Suppressor macrophage treated with lipopolysaccharide for 4 hours (primary cell): ENCODE measurements around the gene SUPT20HL1.
"Not testable (repeated sequence)": the region's sequence is repeated elsewhere in the genome, so short reads cannot be mapped to it uniquely, and the experiment has no call there.

ENCODE experiments used
- DNase-seq: peaks from one replicate; pipeline ENCODE4 v3.0.0-alpha.2; 2020

SUPT20HL1 gene

GRCh38 chrX:24364326-24364725, 3.9 kb downstream of the SUPT20HL1 start:
- DNase-seq = no peak

GRCh38 chrX:24364851-24365538, 4.6 kb downstream of the SUPT20HL1 start:
- no peak for DNase-seq

- not testable (repeated sequence) for DNase-seq
Observed at GRCh38 chrX:24366762-24367400, 6.4 kb downstream of the SUPT20HL1 start.

GRCh38 chrX:24369816-24370215, 9.4 kb downstream of the SUPT20HL1 start:
- no peak for DNase-seq

- DNase-seq = peak; percentile 51
Observed at GRCh38 chrX:24371391-24371972, 11.0 kb downstream of the SUPT20HL1 start.

GRCh38 chrX:24372021-24372763, 11.8 kb downstream of the SUPT20HL1 start:
- DNase-seq = no peak

- no peak for DNase-seq
Observed at GRCh38 chrX:24375600-24376131, 15.2 kb downstream of the SUPT20HL1 start.

GRCh38 chrX:24376403-24376802, 16.0 kb downstream of the SUPT20HL1 start:
- no peak for DNase-seq

GRCh38 chrX:24377195-24377594, 16.8 kb downstream of the SUPT20HL1 start:
- no peak for DNase-seq

- no peak for DNase-seq
Observed at GRCh38 chrX:24377911-24378468, 17.6 kb downstream of the SUPT20HL1 start.

GRCh38 chrX:24378706-24379105, 18.3 kb downstream of the SUPT20HL1 start:
- DNase-seq = no peak

- no peak for DNase-seq
Observed at GRCh38 chrX:24380262-24381187, 20.1 kb downstream of the SUPT20HL1 start.

- DNase-seq = not testable (repeated sequence)
Observed at GRCh38 chrX:24382315-24382714, 21.9 kb downstream of the SUPT20HL1 start.

GRCh38 chrX:24387724-24388123, 27.3 kb downstream of the SUPT20HL1 start:
- DNase-seq = no peak

GRCh38 chrX:24391389-24391788, 30.9 kb downstream of the SUPT20HL1 start:
- DNase-seq = no peak

- no peak for DNase-seq
Observed at GRCh38 chrX:24391843-24392242, 31.4 kb downstream of the SUPT20HL1 start.

- DNase-seq = no peak
Observed at GRCh38 chrX:24392709-24393108, 32.3 kb downstream of the SUPT20HL1 start.

GRCh38 chrX:24395775-24396174, 35.3 kb downstream of the SUPT20HL1 start:
- DNase-seq = peak; percentile 80

- no peak for DNase-seq
Observed at GRCh38 chrX:24396236-24396930, 35.9 kb downstream of the SUPT20HL1 start.

- no peak for DNase-seq
Observed at GRCh38 chrX:24396931-24397279, 36.5 kb downstream of the SUPT20HL1 start.

- DNase-seq = no peak
Observed at GRCh38 chrX:24398766-24399165, 38.3 kb downstream of the SUPT20HL1 start.
